Neuronal stem cell (in vitro differentiated cells): ENCODE measurements around the gene GLIS1.

Experiments used
- DNase-seq: peaks from one replicate; pipeline ENCODE4 v3.0.0-alpha.2; 2013; ENCODE audit warnings: low spot score
- H2AFZ ChIP-seq: one replicate; pipeline ENCODE4 v1.6.1; 2013; ENCODE audit warnings: mild to moderate bottlenecking, low read length, inconsistent platforms
- H2AK5ac ChIP-seq: 2 replicates; pipeline ENCODE4 v1.6.1; 2013; ENCODE audit warnings: low read depth, mild to moderate bottlenecking, inconsistent platforms, low read length, moderate library complexity, mixed read lengths
- H2BK120ac ChIP-seq: 2 replicates; pipeline ENCODE4 v1.6.1; 2013; ENCODE audit warnings: low read depth, mild to moderate bottlenecking, inconsistent platforms, low read length, moderate library complexity, mixed read lengths
- H2BK12ac ChIP-seq: one replicate; pipeline ENCODE4 v1.6.1; 2013; ENCODE audit warnings: low read length, inconsistent platforms
- H2BK15ac ChIP-seq: 2 replicates; pipeline ENCODE4 v1.6.1; 2013; ENCODE audit warnings: mild to moderate bottlenecking, low read length, inconsistent platforms, mixed read lengths
- H2BK5ac ChIP-seq: one replicate; pipeline ENCODE4 v1.6.1; 2013; ENCODE audit warnings: inconsistent platforms, mild to moderate bottlenecking, low read length, moderate library complexity
- H3K14ac ChIP-seq: one replicate; pipeline ENCODE4 v1.6.1; 2013; ENCODE audit warnings: low read length, inconsistent platforms
- H3K18ac ChIP-seq: 2 replicates; pipeline ENCODE4 v1.6.1; 2013; ENCODE audit warnings: low read length, inconsistent platforms
- H3K23ac ChIP-seq: 2 replicates; pipeline ENCODE4 v1.6.1; 2013; ENCODE audit warnings: low read depth, mild to moderate bottlenecking, mixed read lengths, low read length, inconsistent platforms; ENCODE audit not compliant: poor library complexity
- H3K27ac ChIP-seq: replicated peaks from 3 replicates; pipeline ENCODE4 v1.5.1; 2013; ENCODE audit warnings: low read length, inconsistent platforms
- H3K27me3 ChIP-seq, 3 experiments: 2 replicates each; pipeline ENCODE4 v1.6.1; 2013; ENCODE audit warnings: low read length in 3 of 3, mild to moderate bottlenecking in 2 of 3, inconsistent platforms in 1 of 3, low read depth in 1 of 3, mixed read lengths in 1 of 3, moderate library complexity in 1 of 3; ENCODE audit not compliant: control insufficient read depth in 3 of 3, insufficient read depth in 3 of 3
- H3K36me3 ChIP-seq, 2 donors: replicated peaks in 1 of 2; 2 replicates each; pipeline ENCODE4 v1.6.1; 2013; ENCODE audit warnings: low read length in 2 of 2; ENCODE audit not compliant: control insufficient read depth in 2 of 2, insufficient read depth in 2 of 2
- H3K4ac ChIP-seq: 2 replicates; pipeline ENCODE4 v1.6.1; 2013; ENCODE audit warnings: inconsistent platforms, mild to moderate bottlenecking, low read length, moderate library complexity
- H3K4me1 ChIP-seq, 2 donors: 1 replicate in 1 of 2; 2 replicates in 1 of 2; pipeline ENCODE4 v1.6.1; 2013; ENCODE audit warnings: low read length in 2 of 2, low read depth in 1 of 2; ENCODE audit not compliant: control insufficient read depth in 2 of 2, insufficient read depth in 1 of 2
- H3K4me2 ChIP-seq: one replicate; pipeline ENCODE4 v1.6.1; 2013; ENCODE audit warnings: mild to moderate bottlenecking, low read length, inconsistent platforms; ENCODE audit not compliant: insufficient read depth, poor library complexity, severe bottlenecking
- H3K4me3 ChIP-seq, 2 donors: 2 replicates each; pipeline ENCODE4 v1.5.1; 2013; ENCODE audit warnings: low read length in 2 of 2, mild to moderate bottlenecking in 2 of 2, inconsistent platforms in 1 of 2, moderate library complexity in 1 of 2
- H3K79me1 ChIP-seq: one replicate; pipeline ENCODE4 v1.6.1; 2013; ENCODE audit warnings: low read depth, mild to moderate bottlenecking, inconsistent platforms, low read length, moderate library complexity
- H3K9ac ChIP-seq: one replicate; pipeline ENCODE4 v1.6.1; 2013; ENCODE audit warnings: mild to moderate bottlenecking, low read depth, low read length, inconsistent platforms; ENCODE audit not compliant: poor library complexity
- H3K9me3 ChIP-seq, 2 donors: replicated peaks in 1 of 2; 2 replicates each; pipeline versions ENCODE3 to v1.6.1; 2013; ENCODE audit warnings: low read length in 2 of 2, mild to moderate bottlenecking in 2 of 2, inconsistent platforms in 1 of 2, low read depth in 1 of 2, mixed read lengths in 1 of 2, moderate library complexity in 1 of 2; ENCODE audit not compliant: control insufficient read depth in 2 of 2, insufficient read depth in 1 of 2
- H4K8ac ChIP-seq: one replicate; pipeline ENCODE4 v1.6.1; 2013; ENCODE audit warnings: low read depth, mild to moderate bottlenecking, inconsistent platforms, low read length, moderate library complexity
- H4K91ac ChIP-seq: one replicate; pipeline ENCODE4 v1.6.1; 2013; ENCODE audit warnings: low read length, low read depth, mild to moderate bottlenecking, inconsistent platforms; ENCODE audit not compliant: poor library complexity
- WGBS, 2 donors: extraction: QIAGEN DNeasy Blood & Tissue Kit; methylation state at CpG; one replicate each; pipeline ENCODE4 v1.1.7; 2013; ENCODE audit warnings: missing lambda C conversion rate in 2 of 2, mixed read lengths in 1 of 2; ENCODE audit not compliant: insufficient read length in 2 of 2, insufficient replicate concordance in 1 of 2; ENCODE audit errors: extremely low coverage in 2 of 2; 5-methylcytosine and 5-hydroxymethylcytosine counted together

GLIS1 gene

DNA sequence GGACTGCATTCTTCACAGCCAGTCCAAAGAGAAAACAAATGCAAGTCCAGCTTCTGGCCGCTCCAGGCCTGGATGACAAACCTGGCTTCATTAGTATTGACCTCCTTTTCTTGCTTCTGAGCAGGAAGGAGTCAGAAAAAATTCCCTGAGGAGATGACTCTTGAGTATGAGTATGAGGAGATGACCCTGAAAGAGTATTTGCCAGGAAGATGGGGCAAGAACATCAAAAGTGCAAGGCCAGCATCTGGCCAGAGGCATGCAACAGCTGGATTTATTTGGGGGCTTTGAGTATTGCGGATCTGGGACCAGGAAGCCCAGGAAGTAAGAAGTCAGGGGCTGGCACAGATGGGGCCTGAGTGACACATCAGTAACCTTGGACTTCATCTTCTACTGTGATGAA is 113.9 kb downstream of the GLIS1 start:
- Histone ChIP-seq H3K27ac (no peak overlapping the region), H3K27me3 (peaks cover 0 to 15% (median 0%) of the 10 kb centered on the region in 3 experiments), H2AFZ (no peak overlapping the region), H2BK15ac (no peak overlapping the region), H3K36me3 (no peaks in the 10 kb centered on the region), H3K4me3 (no peak overlapping the region), H3K79me1 (peaks cover 1% of the 10 kb centered on the region), H3K4me2 (no peak overlapping the region), H3K23ac (no peak overlapping the region), H4K91ac (no peak overlapping the region), H3K14ac (no peak overlapping the region), H2BK5ac (no peak overlapping the region), H2AK5ac (no peak overlapping the region), H4K8ac (no peak overlapping the region), H3K9ac (no peak overlapping the region), H2BK120ac (no peak overlapping the region), H3K4me1 (no peaks in the 10 kb centered on the region), H3K9me3 (no peaks in the 10 kb centered on the region), H2BK12ac (no peak overlapping the region), H3K18ac (no peak overlapping the region), H3K4ac (no peak overlapping the region)
- no peak for DNase-seq
- WGBS, 2 donors, result no CpG with 5 or more reads among the region's 2 CpGs

GRCh38 chr1:53622531-53622930 is 116.4 kb downstream of the GLIS1 start:
- no CpG with 5 or more reads among the region's 5 CpGs for WGBS, 2 donors
- no peak overlapping the region for H3K4me3 ChIP-seq
- no peaks in the 10 kb centered on the region for H3K4me1 ChIP-seq
- H3K36me3 ChIP-seq, result no peaks in the 10 kb centered on the region
- no peak overlapping the region for H2AFZ ChIP-seq
- H2BK5ac ChIP-seq, result no peak overlapping the region
- no peak overlapping the region for H2BK12ac ChIP-seq
- no peak overlapping the region for H3K4me2 ChIP-seq
- H3K27ac ChIP-seq, result no peak overlapping the region
- H4K8ac ChIP-seq, result no peak overlapping the region
- peaks cover 0 to 18% (median 0%) of the 10 kb centered on the region in 3 experiments for H3K27me3 ChIP-seq
- H2BK120ac ChIP-seq, result no peak overlapping the region
- no peak overlapping the region for H4K91ac ChIP-seq
- H3K23ac ChIP-seq, result no peak overlapping the region
- DNase-seq, result no peak
- H3K9ac ChIP-seq, result no peak overlapping the region
- peaks cover 1% of the 10 kb centered on the region for H3K79me1 ChIP-seq
- no peak overlapping the region for H3K4ac ChIP-seq
- no peak overlapping the region for H2BK15ac ChIP-seq
- no peak overlapping the region for H3K14ac ChIP-seq
- no peak overlapping the region for H3K18ac ChIP-seq
- H3K9me3 ChIP-seq, result no peaks in the 10 kb centered on the region
- H2AK5ac ChIP-seq, result no peak overlapping the region

GRCh38 chr1:53621144-53621543 is 117.8 kb downstream of the GLIS1 start:
- Histone ChIP-seq H3K9ac (no peak overlapping the region), H2AK5ac (no peak overlapping the region), H4K91ac (no peak overlapping the region), H3K23ac (no peak overlapping the region), H3K4me3 (no peak overlapping the region), H3K4me1 (no peaks in the 10 kb centered on the region), H2BK5ac (no peak overlapping the region), H3K18ac (no peak overlapping the region), H3K27me3 (peaks cover 0 to 18% (median 0%) of the 10 kb centered on the region in 3 experiments), H2AFZ (no peak overlapping the region), H3K14ac (no peak overlapping the region), H3K36me3 (no peaks in the 10 kb centered on the region), H2BK120ac (no peak overlapping the region), H3K27ac (no peak overlapping the region), H3K4ac (no peak overlapping the region), H3K4me2 (no peak overlapping the region), H3K9me3 (no peaks in the 10 kb centered on the region), H4K8ac (no peak overlapping the region), H2BK15ac (no peak overlapping the region), H2BK12ac (no peak overlapping the region), H3K79me1 (peaks cover 1% of the 10 kb centered on the region)
- no CpG with 5 or more reads among the region's 4 CpGs for WGBS, 2 donors
- no peak for DNase-seq

DNA sequence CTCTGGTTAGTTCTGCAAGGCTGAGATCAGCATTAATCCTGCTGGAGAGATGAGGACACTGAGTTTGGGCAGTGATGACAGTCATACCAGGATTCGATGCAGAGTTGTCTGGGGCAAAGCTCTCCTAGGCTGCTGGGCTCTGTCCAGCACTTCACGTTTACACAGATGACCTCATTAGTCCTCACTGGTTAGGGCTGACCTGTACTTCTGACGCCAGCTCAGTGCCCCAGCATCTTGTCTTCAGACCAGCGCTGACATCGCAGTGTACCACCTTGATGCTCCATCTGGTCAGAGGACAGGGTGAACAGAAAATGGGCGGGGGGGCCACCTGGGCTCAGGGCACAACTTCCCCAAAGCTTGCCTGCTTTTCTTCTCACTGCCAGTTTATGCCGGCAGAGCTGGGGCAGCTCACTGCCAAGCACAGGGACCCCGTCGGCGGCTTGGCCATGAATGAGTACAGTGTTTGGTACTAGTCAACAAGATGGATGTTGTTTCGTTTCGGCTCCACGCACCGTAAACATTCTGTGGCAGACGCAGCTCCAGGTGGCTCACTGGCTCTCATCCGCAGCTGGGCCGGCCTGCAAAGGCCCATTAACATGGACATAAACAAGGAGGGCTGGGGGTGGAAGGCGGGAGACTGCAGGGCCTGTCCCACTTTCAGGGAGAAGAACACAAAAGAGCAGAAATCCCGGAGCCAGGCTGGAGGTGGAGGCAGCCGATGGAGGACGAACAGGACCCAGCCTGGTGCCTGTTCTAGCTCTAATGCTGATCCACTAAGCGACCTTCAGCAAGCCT is 118.7 kb downstream of the GLIS1 start:
- no peak overlapping the region for H3K4ac ChIP-seq
- H3K4me2 ChIP-seq, result no peak overlapping the region
- peaks cover 0 to 18% (median 0%) of the 10 kb centered on the region in 3 experiments for H3K27me3 ChIP-seq
- no peak overlapping the region for H2AK5ac ChIP-seq
- no peak overlapping the region for H2BK12ac ChIP-seq
- H3K79me1 ChIP-seq, result peaks cover 1% of the 10 kb centered on the region
- H4K91ac ChIP-seq, result no peak overlapping the region
- DNase-seq, result no peak
- no peak overlapping the region for H3K23ac ChIP-seq
- H2BK120ac ChIP-seq, result no peak overlapping the region
- H2BK15ac ChIP-seq, result no peak overlapping the region
- H3K18ac ChIP-seq, result no peak overlapping the region
- H3K14ac ChIP-seq, result no peak overlapping the region
- H4K8ac ChIP-seq, result peak overlapping the region; percentile 6
- H3K9me3 ChIP-seq, result no peaks in the 10 kb centered on the region
- no peak overlapping the region for H2BK5ac ChIP-seq
- no peaks in the 10 kb centered on the region for H3K4me1 ChIP-seq
- H3K9ac ChIP-seq, result no peak overlapping the region
- no peak overlapping the region for H3K27ac ChIP-seq
- WGBS, 2 donors, result no CpG with 5 or more reads among the region's 22 CpGs
- no peaks in the 10 kb centered on the region for H3K36me3 ChIP-seq
- no peak overlapping the region for H2AFZ ChIP-seq
- H3K4me3 ChIP-seq, result no peak overlapping the region
